Measurements from ENCODE around the gene ABCA7.

DNA sequence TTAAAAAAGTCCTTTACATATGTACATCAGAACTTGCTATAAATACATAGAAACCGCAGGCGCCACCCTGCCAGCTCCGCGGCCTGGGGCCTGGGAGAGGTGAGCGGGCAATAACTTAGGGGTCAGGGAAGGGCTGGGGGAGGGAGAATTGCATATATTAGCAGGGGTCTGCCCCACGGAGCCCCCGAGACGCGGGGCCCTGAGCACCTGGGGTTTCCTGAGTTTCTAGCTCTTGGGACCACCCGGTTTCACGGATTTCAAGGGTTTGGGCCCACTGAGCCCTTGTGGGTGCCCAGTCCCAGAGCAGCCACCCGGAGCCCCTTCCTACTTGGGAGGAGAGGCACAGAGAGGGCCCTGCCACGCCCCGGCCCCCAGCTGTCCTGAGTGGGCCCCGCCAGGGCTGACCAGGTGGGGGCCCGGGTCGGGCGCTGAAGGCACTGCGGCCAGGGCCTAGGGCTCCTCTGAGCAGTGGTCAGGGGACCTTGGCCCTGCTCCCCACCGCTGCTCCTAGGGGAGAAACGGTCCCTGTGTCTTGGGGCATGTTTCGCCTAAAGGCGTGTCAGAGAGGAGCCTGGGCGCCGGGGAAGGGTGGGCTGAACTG is 67.9 kb downstream of the ABCA7 start:
- no peak for TF ChIP-seq SOX5 (CRISPR knock-in tag; IDR thresholded peaks at IDR 0.05; ENCODE audit: borderline replicate concordance)
- no peak for TF ChIP-seq ZFP41 (CRISPR knock-in tag; IDR thresholded peaks at IDR 0.05; ENCODE audit: borderline replicate concordance)
- TF ChIP-seq GABPA (IDR thresholded peaks at IDR 0.05; ENCODE audit: low read depth, low read length): no peak
- no peak for TF ChIP-seq GABPA (CRISPR knock-in tag; IDR thresholded peaks at IDR 0.05; ENCODE audit: low read depth)
- no peak for TF ChIP-seq DZIP1 (CRISPR knock-in tag; IDR thresholded peaks at IDR 0.05)

All from HepG2 (cell line).